GM12873 (cell line): ENCODE data around the gene UCN2.

Experiments used
- TF ChIP-seq, protein P1 (sequence below): IDR thresholded peaks from 2 replicates; pipeline ENCODE4 v1.5.1; 2012; ENCODE audit warnings: low read depth, mild to moderate bottlenecking, moderate library complexity, low read length, control low read depth; ENCODE audit not compliant: insufficient read depth; ENCODE audit errors: missing control alignments

The UCN2 gene

DNA sequence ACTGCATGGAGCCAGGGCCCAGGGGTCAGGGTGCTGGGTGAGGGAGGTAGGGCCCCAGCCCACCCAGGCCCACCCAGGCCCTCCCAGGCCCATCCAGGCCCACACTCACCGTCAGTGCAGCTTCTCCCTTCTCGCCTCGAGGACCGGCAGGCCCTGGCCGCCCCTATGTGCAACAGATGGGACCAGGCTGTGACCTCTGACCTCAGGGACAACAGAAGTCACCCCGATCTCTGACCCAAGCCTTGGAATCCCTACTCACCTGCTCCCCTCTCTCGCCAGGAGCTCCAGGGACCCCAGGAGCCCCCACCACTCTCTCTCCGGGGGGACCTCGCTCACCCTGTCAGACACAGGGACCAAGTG, 2.8 kb upstream of the UCN2 start:
- TF ChIP-seq, protein P1, sequence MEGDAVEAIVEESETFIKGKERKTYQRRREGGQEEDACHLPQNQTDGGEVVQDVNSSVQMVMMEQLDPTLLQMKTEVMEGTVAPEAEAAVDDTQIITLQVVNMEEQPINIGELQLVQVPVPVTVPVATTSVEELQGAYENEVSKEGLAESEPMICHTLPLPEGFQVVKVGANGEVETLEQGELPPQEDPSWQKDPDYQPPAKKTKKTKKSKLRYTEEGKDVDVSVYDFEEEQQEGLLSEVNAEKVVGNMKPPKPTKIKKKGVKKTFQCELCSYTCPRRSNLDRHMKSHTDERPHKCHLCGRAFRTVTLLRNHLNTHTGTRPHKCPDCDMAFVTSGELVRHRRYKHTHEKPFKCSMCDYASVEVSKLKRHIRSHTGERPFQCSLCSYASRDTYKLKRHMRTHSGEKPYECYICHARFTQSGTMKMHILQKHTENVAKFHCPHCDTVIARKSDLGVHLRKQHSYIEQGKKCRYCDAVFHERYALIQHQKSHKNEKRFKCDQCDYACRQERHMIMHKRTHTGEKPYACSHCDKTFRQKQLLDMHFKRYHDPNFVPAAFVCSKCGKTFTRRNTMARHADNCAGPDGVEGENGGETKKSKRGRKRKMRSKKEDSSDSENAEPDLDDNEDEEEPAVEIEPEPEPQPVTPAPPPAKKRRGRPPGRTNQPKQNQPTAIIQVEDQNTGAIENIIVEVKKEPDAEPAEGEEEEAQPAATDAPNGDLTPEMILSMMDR: no peak

DNA sequence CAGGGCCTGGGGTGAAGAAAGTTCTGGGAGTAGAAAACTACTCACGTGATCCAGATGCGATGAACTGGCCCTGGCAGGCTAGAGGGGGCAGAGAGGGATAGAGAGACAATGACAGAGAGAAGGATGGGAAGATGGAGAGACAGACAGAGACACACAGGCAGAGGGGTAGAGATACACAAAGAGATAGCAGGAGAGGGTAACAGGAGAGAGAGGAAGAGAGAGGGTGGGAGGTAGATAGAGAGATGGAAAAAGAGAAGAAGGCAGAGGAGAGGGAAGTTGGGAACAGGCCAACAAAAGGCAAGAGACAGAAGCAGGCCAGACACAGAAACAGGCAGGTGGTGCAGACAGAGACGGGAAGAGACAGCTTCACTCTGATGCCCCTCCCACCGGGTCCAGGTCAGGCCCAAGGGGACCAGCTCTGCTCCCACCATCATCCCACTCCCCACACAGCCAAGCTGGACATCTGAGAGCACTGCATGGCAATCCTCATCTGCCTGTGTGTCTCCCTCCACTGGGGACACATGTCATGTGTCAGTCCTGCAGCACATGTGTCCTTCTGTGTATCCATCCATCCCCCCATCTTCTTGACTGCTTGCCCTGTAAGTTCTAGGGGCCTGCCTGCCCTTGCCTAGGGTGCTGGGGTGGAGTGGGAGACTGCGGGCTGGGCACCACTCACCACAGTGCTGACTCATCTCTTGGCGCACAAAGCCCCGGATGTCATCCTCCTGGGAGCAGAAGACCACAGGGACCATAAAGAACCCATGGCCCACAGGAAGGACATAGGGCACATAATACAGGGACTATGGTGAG, 2.2 kb upstream of the UCN2 start:
- TF ChIP-seq, protein P1: no peak

DNA sequence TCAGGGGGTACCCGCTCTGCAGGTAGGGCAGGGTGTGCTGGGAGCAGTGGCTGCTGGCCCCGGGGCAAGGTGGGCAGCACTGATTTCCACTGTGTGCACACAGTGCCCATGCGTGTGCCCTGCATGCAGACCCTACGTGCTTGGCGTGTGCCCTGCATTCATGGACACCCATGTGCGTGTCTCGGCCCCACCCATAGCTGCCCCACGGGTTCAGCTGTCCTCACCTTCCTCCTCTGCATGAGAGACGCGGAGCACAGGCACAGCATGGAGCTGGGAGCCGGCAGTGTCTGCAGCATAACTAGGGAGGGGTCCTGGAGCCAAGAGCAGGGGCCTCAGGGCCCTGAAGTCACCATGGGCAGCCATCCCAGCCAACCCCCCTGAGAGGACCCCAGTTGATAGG, 1.6 kb upstream of the UCN2 start:
- TF ChIP-seq, protein P1: no peak

DNA sequence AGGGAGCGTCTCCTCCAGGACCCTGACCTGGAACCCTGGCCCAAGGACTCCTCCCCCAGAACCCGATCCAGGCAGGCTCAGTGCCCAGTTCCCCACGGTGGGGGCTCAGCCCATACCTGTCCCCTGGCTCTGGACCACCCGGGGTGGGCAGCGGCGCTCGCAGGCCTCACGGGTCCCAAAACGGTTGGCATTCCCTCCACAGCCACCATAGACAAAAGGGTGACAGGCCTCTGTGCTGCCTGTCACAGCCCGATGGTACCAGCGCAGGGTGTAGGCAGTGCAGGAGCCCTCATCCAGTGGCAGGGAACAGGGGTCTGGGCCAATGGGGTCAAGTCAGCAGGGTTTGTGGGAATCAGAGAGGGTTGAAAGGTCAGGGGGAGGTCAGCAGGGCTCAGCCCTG, 1.1 kb upstream of the UCN2 start:
- TF ChIP-seq, protein P1: no peak

DNA sequence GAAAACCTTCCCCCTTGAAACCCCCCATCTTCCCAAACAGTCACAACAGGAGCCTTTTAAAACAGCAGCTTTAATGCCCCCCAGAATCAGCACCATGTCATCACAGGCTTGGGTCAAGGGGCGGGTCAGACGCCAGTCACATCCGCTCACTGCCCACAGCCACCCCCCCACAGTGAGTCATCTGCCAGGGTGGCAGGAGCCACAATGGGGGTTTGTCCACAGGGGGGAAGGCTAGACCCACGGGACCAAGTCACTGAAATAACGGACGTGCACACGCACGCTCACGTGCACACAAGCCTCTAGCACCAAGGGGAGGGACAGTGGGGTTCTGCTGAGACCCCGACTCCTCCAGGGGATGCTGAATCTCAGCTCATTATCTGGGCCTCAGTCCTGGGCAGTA, 441 bp upstream of the UCN2 start:
- TF ChIP-seq, protein P1: no peak

DNA sequence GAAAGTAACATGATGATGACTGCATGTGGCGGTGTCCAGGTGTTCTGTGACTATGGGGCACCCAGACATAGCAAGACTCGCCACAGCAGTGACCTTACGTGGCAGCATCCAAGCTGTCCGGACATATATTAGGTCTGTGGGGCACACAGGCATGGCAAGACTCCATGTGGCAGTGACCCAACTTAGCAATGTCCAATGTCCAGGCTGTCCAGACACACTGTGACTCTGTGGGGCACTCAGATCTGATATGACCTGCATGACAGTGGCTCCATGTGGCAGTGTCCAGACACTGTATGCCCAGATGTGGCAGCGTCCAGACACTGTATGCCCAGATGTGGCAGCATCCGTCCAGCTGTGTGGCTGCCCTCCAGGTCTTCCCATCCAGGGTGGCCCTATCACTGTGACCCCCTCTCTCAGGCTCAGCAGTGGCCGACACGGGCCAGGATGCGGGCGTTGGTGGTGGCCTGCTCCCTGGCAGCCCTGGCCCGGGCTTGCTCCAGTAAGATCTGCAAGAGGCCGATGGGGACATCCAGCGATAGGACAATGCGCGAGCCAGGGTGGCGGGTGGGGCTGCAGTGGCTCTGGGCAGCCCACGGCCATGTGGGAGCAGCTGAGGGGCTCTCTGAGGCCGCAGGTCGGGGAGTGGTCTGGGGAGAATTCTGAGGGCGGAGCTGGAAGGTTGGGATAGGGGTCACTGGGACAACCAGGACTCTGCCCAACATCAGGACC, 1.1 kb downstream of the UCN2 start:
- TF ChIP-seq, protein P1: no peak

DNA sequence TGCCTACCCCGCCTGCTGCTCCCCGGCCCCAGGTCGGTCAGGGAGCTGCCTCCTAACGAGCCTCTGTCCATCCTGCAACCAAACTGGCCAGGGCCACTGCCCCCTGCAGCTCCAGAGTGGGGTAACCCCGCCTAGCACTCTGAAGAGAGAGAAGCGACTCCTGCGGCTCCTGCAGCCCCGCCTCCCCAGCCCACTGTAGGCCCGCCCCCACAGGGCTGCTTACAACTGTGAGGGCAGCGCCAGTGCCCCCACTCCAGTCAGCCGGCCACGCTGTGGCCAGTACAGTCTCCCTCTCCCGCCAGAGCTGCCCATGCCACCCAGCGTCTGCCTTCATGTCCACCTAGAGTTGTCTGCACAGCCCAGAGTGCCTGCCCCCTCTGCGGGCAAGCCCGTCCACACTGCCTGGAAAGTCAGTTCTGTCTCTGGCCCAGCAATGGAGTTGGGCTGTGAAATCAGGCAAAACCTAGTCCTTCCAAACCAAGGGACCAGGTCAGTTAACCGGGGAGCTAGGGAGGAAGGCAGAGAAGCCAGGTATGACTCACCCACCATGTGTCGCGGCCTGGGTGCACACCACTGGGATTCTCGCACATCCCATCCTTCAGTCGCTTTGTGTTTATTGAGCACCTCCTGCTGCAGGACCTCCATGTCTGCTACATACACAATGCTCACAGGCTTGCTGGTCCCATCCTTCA, 2.4 kb downstream of the UCN2 start:
- TF ChIP-seq, protein P1: peak; percentile 43
